ENCODE measurements around the gene COLEC12. TPM values are rescaled to one million over a fixed set of nuclear protein-coding genes. Genes with fewer than 3 reads are reported as not detected.

Gene COLEC12
- total and polyA plus RNA-seq, 2 donors (not counting 3 experiments of a cell fraction or from before 2014, with no cell fraction given), result 8.0 to 17.1 TPM

GRCh38 chr18:486929-487740 is 13.4 kb downstream of the COLEC12 start:
- CTCF ChIA-PET, result no interaction called here
- DNase-seq (ENCODE audit: low read depth, low spot score) (no peak), FAIRE-seq (no peak)
- Histone ChIP-seq H3K9ac (replicated peaks; ENCODE audit: extremely low read depth, insufficient read depth, low read length) (no peak overlapping the region), H3K27me3 (ENCODE audit: control insufficient read depth in 2 of 2, insufficient read depth in 2 of 2, low read length in 2 of 2) (no peaks in the 10 kb centered on the region), H3K4me3 (replicated peaks in 1 of 3; ENCODE audit: insufficient read depth in 1 of 3, low read depth in 1 of 3, low read length in 3 of 3) (no peak overlapping the region), H3K79me2 (ENCODE audit: control insufficient read depth, insufficient read depth, low read length) (no peaks in the 10 kb centered on the region), H3K4me1 (ENCODE audit: control insufficient read depth, extremely low read depth, insufficient read depth, low read length) (peaks cover 7% of the 10 kb centered on the region), H3K9me1 (replicated peaks; ENCODE audit: control insufficient read depth, extremely low read depth, insufficient read depth, low read length) (no peaks in the 10 kb centered on the region), H3K27ac (ENCODE audit: insufficient read depth, low read depth, low read length) (no peak overlapping the region), H4K20me1 (replicated peaks; ENCODE audit: control insufficient read depth, extremely low read depth, insufficient read depth, low read length) (no peaks in the 10 kb centered on the region), H3K4me2 (ENCODE audit: insufficient read depth, low read length) (no peak overlapping the region), H2AFZ (ENCODE audit: low read depth, low read length) (no peak overlapping the region), H3K9me3 (replicated peaks; ENCODE audit: control insufficient read depth, insufficient read depth, low read length) (no peaks in the 10 kb centered on the region), H3K36me3 (ENCODE audit: control insufficient read depth in 2 of 2, extremely low read depth in 1 of 2, insufficient read depth in 2 of 2, low read length in 2 of 2) (no peaks in the 10 kb centered on the region)
- no TSS peak for BruUV-seq (replicated peaks)
- intact Hi-C loops (cut with micrococcal nuclease) (no loop called here), dilution Hi-C loops (cut with MboI; ENCODE audit: extremely low pct_ligation_motif_present, low sequenced_read_pairs) (no loop called here)
- no peak for TF ChIP-seq JUN (IDR thresholded peaks at IDR 0.05; ENCODE audit: borderline replicate concordance, insufficient read depth, insufficient read length, low read depth)
- no peak for TF ChIP-seq EZH2 (IDR thresholded peaks at IDR 0.05; ENCODE audit: borderline replicate concordance, low read depth, low read length, severe bottlenecking)
- no peak for TF ChIP-seq FOS (IDR thresholded peaks at IDR 0.05; ENCODE audit: borderline replicate concordance, insufficient read depth, low read length)
- no peak for TF ChIP-seq MAX (IDR thresholded peaks at IDR 0.05; ENCODE audit: insufficient read depth, insufficient read length)
- no peak for TF ChIP-seq CTCF (IDR thresholded peaks at IDR 0.05; ENCODE audit: extremely low read depth in 1 of 2, insufficient read depth in 1 of 2, low read depth in 1 of 2, low read length in 2 of 2)
- no peak for TF ChIP-seq MYC (IDR thresholded peaks at IDR 0.05; ENCODE audit: low read depth, low read length)
- TF ChIP-seq GATA2 (IDR thresholded peaks at IDR 0.05; ENCODE audit: insufficient read depth, insufficient read length, low read depth, low read length), result no peak
- no peak for TF ChIP-seq POLR2A (IDR thresholded peaks at IDR 0.05; ENCODE audit: low read depth, low read length)
- TF ChIP-seq POLR2AphosphoS5 (IDR thresholded peaks at IDR 0.05; ENCODE audit: insufficient read depth, low read depth, low read length), result no peak
- POLR2A ChIA-PET, result no interaction called here
